ENCODE data around the gene ASAP3.
"Not testable (repeated sequence)": the region's sequence is repeated elsewhere in the genome, so short reads cannot be mapped to it uniquely, and the experiment has no call there.

GRCh38 chr1:23494836-23495235 lies 10.9 kb upstream of the ASAP3 start:
- TF ChIP-seq TAF1 (CRISPR knock-in tag; IDR thresholded peaks at IDR 0.05); REST (IDR thresholded peaks at IDR 0.05; ENCODE audit: borderline replicate concordance in 1 of 2, low read depth in 1 of 2, low read length in 2 of 2); PHF8 (CRISPR knock-in tag; IDR thresholded peaks at IDR 0.05); ZNF777 (CRISPR knock-in tag; IDR thresholded peaks at IDR 0.05); CTCF (CRISPR knock-in tag; IDR thresholded peaks at IDR 0.05); ZXDC (CRISPR knock-in tag; IDR thresholded peaks at IDR 0.05); BRCA1 (CRISPR knock-in tag; IDR thresholded peaks at IDR 0.05); ZNF800 (CRISPR knock-in tag; IDR thresholded peaks at IDR 0.05); POLR2A (IDR thresholded peaks at IDR 0.05; ENCODE audit: insufficient read depth in 1 of 2, low read depth in 2 of 2, low read length in 2 of 2); HOMEZ (CRISPR knock-in tag; IDR thresholded peaks at IDR 0.05; ENCODE audit: low read depth); KDM5A (IDR thresholded peaks at IDR 0.05; ENCODE audit: borderline replicate concordance, low read length); ZNF326 (CRISPR knock-in tag; IDR thresholded peaks at IDR 0.05; ENCODE audit: borderline replicate concordance); RBM22 (optimal IDR thresholded peaks at IDR 0.05; ENCODE audit: low read length); ATF3 (CRISPR knock-in tag; IDR thresholded peaks at IDR 0.05): not testable (repeated sequence)

All from HepG2 (cell line).